Measurements from ENCODE around the gene ADAMTS2. TPM values are rescaled to one million over a fixed set of nuclear protein-coding genes. Genes with fewer than 3 reads are reported as not detected.

ADAMTS2 gene
- total RNA-seq, 2 experiments from 2014 or later, result not detected

GRCh38 chr5:179169836-179170235 is 175.4 kb downstream of the ADAMTS2 start:
- Histone ChIP-seq H3K4me3 (ENCODE audit: low read length) (no peak overlapping the region), H3K27ac (ENCODE audit: low read depth in 1 of 2, low read length in 2 of 2) (no peak overlapping the region), H3K36me3 (ENCODE audit: insufficient read depth, low read length) (no peaks in the 10 kb centered on the region), H3K4me1 (ENCODE audit: insufficient read depth, low read length) (peaks cover 15% of the 10 kb centered on the region), H3K27me3 (ENCODE audit: control insufficient read depth in 1 of 2, insufficient read depth in 2 of 2, low read length in 2 of 2) (peaks cover 5 to 12% of the 10 kb centered on the region in 2 experiments), H3K9me3 (ENCODE audit: control insufficient read depth in 1 of 2, insufficient read depth in 1 of 2, low read length in 2 of 2) (peaks cover 0 to 28% of the 10 kb centered on the region in 2 experiments)
- H3K36me3 Mint-ChIP-seq (ENCODE audit: low read depth), result no peaks in the 10 kb centered on the region
- H3K9me3 Mint-ChIP-seq, result no peaks in the 10 kb centered on the region
- H3K27ac Mint-ChIP-seq, result no peak overlapping the region
- DNase-seq, result no peak
- ChIA-PET POLR2A (no interaction called here), CTCF (no interaction called here)
- intact Hi-C loops (cut with DNase I, micrococcal nuclease), result loop anchor here in 1 of 2 experiments (10.0 kb wide), 1 partner anchor 485 kb away; no protein-coding TSS in a partner anchor
- no peak for TF ChIP-seq CTCF (IDR thresholded peaks at IDR 0.05)
- H3K4me3 Mint-ChIP-seq, result no peak overlapping the region
- ATAC-seq (ENCODE audit: poor library complexity), result no peak
- peaks cover 5% of the 10 kb centered on the region for H3K27me3 Mint-ChIP-seq
- H3K4me1 Mint-ChIP-seq (ENCODE audit: low read depth), result peaks cover 4% of the 10 kb centered on the region

- no peak overlapping the region for H3K4me3 Mint-ChIP-seq
- H3K4me3 ChIP-seq (ENCODE audit: low read length), result no peak overlapping the region
- H3K27ac Mint-ChIP-seq, result no peak overlapping the region
- ATAC-seq (ENCODE audit: poor library complexity), result no peak
- intact Hi-C loops (cut with DNase I, micrococcal nuclease), result loop anchor here in 1 of 2 experiments (10.0 kb wide), 1 partner anchor 486 kb away; no protein-coding TSS in a partner anchor
- DNase-seq, result no peak
- H3K27ac ChIP-seq (ENCODE audit: low read depth in 1 of 2, low read length in 2 of 2), result no peak overlapping the region
- H3K4me1 ChIP-seq (ENCODE audit: insufficient read depth, low read length), result peaks cover 15% of the 10 kb centered on the region
- CTCF ChIA-PET, result no interaction called here
- H3K36me3 ChIP-seq (ENCODE audit: insufficient read depth, low read length), result no peaks in the 10 kb centered on the region
- no peak for TF ChIP-seq CTCF (IDR thresholded peaks at IDR 0.05)
- peaks cover 4% of the 10 kb centered on the region for H3K4me1 Mint-ChIP-seq (ENCODE audit: low read depth)
- no peaks in the 10 kb centered on the region for H3K9me3 Mint-ChIP-seq
- POLR2A ChIA-PET, result no interaction called here
- no peaks in the 10 kb centered on the region for H3K36me3 Mint-ChIP-seq (ENCODE audit: low read depth)
- H3K9me3 ChIP-seq (ENCODE audit: control insufficient read depth in 1 of 2, insufficient read depth in 1 of 2, low read length in 2 of 2), result peaks cover 0 to 28% of the 10 kb centered on the region in 2 experiments
- peaks cover 5 to 12% of the 10 kb centered on the region in 2 experiments for H3K27me3 ChIP-seq (ENCODE audit: control insufficient read depth in 1 of 2, insufficient read depth in 2 of 2, low read length in 2 of 2)
- H3K27me3 Mint-ChIP-seq, result peaks cover 5% of the 10 kb centered on the region
Measured at GRCh38 chr5:179168664-179169063, 176.6 kb downstream of the ADAMTS2 start.

- Histone ChIP-seq H3K4me3 (ENCODE audit: low read length) (no peak overlapping the region), H3K9me3 (ENCODE audit: control insufficient read depth in 1 of 2, insufficient read depth in 1 of 2, low read length in 2 of 2) (peaks cover 0 to 31% of the 10 kb centered on the region in 2 experiments), H3K27me3 (ENCODE audit: control insufficient read depth in 1 of 2, insufficient read depth in 2 of 2, low read length in 2 of 2) (peaks cover 5 to 12% of the 10 kb centered on the region in 2 experiments), H3K4me1 (ENCODE audit: insufficient read depth, low read length) (peaks cover 15% of the 10 kb centered on the region), H3K36me3 (ENCODE audit: insufficient read depth, low read length) (no peaks in the 10 kb centered on the region), H3K27ac (ENCODE audit: low read depth in 1 of 2, low read length in 2 of 2) (no peak overlapping the region)
- ATAC-seq (ENCODE audit: poor library complexity) (no peak), DNase-seq (no peak)
- H3K4me1 Mint-ChIP-seq (ENCODE audit: low read depth), result peaks cover 4% of the 10 kb centered on the region
- ChIA-PET CTCF (interaction anchor here (0.6 kb wide), 1 partner anchor 35 kb away, joined by 3 read pairs; no protein-coding TSS in a partner anchor), POLR2A (no interaction called here)
- H3K36me3 Mint-ChIP-seq (ENCODE audit: low read depth), result no peaks in the 10 kb centered on the region
- H3K27me3 Mint-ChIP-seq, result peaks cover 5% of the 10 kb centered on the region
- TF ChIP-seq CTCF (IDR thresholded peaks at IDR 0.05), result no peak
- no peaks in the 10 kb centered on the region for H3K9me3 Mint-ChIP-seq
- no peak overlapping the region for H3K4me3 Mint-ChIP-seq
- no peak overlapping the region for H3K27ac Mint-ChIP-seq
- intact Hi-C loops (cut with DNase I, micrococcal nuclease), result loop anchor here in 1 of 2 experiments (1.0 to 10.0 kb wide), 2 partner anchors 326 to 487 kb away; no protein-coding TSS in a partner anchor
Measured at GRCh38 chr5:179167871-179168451, 177.3 kb downstream of the ADAMTS2 start.
